ENCODE measurements around the gene FRMD8.
"Not testable (repeated sequence)": the region's sequence is repeated elsewhere in the genome, so short reads cannot be mapped to it uniquely, and the experiment has no call there.

Gene FRMD8

DNA sequence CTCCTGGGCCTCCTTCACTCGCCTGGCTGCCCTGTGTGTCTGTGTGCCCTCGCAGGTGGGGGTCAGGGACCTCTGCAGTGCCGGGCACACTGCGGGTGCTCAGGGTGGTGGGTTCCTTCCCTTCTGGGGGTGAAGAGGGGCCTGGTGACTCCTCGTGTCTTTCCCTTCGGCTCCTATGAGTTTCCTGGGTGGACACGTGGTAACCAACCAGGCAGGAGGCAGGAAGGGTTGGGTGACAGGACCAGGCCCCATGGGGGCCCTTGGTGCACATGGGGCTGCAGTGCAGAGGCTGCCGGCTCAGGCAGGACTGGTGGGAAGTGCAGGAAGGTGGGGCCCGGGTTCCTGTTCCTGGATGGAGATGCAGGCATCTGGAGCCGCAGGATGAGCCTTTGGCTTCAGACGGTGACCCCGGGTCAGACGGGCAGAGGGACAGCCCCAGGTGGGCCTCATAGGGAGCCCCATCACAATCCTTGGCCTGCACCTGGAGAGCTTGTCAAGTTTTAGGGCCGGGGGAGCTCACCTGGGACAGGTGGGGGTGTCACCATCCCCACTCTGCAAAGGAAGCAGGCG is 9.6 kb downstream of the FRMD8 start:
- no peak for DNase-seq

DNA sequence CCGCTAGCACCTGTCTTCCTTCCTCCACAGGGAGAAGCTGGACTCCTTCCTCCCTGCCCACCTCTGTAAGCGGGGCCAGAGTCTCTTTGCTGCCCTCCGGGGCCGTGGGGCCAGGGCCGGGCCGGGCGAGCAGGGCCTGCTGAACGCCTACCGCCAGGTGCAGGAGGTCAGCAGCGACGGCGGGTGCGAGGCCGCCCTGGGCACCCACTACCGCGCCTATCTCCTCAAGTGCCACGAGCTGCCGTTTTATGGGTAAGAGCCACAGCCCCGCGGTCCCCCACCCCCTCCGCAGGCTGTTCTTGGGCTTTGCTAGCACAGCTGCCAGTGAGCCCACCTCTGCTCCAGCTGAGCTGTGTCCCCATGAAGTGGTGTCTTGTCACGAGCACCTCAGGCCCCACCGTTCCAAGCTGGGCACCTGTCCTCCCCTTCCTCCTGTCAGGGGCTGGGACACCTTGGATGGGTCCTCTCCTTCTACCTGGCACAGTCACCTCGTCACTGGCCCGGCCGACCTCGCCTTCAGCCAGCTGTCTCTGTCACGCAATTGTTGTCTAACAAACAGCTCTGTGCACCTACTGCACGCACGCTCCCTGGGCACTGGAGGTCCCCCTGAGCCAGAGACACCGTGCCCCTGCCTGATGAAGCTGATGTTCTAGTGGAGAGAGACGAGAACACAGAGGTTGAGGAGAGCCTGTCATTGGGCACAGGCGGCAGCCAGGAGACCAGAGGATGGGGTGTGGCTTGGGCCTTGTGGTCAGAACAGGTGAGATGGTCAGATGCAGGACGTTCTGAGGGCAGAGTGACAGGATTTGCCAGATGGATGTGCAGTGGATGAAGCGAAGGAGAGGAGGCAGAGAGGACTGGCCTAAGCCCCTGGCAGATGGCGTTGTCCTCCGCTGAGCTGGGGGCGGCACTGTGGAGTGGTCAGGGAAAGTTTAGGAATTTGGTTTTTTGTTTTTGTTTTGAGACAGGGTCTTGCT is 10.6 kb downstream of the FRMD8 start:
- no peak for DNase-seq

DNA sequence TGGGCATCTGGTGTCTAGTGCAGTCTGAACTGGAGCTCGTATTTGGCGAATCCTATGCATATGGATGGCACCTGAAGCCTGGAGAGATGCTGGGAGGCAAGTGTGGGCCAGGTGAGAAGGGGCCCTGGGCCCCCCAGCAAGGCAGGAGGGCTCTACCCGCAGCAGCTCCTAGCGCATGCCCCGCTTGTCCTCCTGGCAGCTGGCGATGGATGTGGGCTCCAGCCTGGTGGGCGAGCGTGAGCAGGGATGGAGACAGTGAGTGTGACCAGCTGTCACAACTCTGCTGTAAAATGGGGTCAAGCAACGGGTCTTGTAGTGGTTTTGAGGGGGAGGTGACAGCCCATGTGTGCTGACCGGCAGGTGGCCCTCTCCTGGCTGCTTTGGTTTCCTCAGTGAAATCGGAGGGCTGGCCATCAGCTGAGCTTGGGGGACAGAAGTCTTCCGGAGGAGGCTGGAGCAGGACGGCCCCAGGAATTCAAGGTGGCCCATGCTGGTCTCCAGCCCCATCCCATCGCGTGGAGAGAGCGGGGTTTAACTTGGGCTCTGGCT is 12.0 kb downstream of the FRMD8 start:
- DNase-seq = no peak

DNA sequence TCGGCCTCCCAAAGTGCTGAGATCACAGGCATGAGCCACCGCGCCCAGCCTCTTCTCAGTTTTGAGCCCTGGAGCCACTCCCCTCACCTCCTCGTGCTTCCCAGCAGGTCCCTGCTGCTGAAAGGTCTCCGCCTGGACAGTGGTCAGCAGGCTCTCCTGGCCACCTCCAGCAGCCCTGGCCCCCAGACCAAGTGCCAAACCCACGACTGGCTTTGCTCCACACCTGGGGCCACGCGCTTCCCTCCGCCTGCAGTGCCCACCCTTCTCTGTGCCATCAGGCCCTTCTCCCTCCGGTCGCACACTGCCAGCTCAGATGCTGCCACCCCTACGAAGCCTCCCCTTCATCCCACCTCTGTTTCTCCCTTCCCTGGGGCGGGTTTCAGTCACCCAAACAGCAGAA is 12.8 kb downstream of the FRMD8 start:
- DNase-seq = no peak

DNA sequence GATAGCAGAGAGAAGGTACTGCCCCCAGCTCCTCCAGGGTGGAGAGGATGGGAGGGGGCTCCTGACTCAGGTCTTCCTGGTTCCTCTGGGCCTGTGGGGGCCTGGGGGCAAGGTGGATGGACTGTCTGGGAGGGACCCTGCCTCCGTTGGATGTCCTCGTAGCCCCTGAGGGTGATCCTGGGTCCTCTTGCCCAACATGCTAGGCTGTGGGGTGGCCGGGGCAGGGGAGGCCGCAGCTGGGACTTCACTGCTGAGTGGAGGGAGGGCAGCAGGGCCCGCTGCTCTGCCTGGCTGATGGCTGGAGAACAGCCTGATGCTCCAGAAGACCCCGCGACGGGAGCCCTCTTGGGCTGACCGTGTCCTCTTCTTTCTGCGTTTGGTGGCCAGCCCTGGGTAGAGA is 13.4 kb downstream of the FRMD8 start:
- no peak for DNase-seq

DNA sequence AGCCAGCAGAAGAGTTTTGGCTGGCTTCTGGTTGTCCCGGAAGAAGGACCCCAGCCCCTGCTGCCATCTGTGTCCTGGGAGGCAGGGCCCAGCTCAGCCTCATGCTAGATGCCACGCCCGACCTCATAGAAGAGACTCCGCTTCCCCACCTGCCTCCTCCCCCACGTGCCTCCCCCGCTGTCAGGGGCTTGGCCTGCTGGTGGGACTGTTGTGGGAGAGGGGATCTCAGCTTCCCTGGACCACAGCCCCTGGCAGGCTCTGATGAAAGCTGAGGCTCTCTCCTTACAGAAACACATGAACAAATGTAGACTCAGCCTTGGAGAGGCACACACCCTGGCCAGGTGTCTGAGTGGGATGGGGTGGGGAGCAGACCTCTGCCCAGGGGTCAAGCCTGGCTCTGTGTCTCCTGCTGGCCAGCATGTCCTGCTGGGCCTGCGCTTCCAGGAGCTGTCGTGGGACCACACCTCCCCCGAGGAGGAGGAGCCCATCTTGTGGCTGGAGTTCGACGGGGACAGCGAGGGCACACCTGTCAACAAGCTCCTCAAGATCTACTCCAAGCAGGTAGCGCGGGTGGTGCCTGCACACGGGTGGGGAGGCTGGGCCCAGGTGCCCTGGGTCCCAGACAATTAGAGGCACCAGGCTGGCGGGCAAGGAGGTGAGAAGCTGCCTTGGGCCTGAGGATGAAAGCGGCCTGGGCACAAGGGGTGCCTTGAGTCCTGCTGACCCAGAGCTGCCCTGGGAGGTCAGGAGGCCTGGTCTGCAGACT is 14.1 kb downstream of the FRMD8 start:
- DNase-seq = no peak

DNA sequence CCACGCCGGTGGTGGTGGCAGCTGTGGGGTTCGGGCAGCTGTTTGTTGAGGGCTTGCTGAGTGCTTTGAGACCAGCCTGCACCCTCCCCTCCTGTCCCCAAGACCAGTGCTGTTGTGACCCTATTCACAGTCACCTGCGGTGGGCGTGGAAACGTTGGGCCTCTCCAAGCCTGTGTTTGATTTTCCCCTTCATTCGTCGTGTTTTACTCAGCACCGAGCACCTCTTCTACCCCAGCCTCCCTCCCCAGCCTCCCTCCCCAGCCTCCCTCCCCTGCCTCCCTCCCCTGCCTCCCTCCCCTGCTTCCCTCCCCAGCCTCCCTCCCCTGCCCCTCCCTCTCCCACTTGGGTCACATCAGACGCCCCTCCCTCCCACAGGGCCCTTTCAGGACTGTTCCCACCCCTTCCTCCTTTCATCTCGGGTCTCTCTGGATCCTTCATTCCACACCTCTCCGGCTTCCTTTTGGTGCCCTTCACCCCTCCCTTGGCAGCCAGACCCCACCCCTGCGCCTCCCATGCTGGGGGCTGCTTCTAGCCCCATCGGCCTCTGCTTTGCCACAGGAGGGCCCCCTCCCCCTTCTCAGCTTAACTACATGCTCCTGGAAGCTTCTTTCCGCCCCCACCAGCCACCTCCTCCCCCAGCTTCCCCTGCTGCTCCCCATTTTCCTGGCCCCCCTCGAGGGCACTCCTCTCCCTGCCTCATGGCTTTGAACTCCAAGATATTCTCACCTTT is 14.8 kb downstream of the FRMD8 start:
- DNase-seq = peak; percentile 25

DNA sequence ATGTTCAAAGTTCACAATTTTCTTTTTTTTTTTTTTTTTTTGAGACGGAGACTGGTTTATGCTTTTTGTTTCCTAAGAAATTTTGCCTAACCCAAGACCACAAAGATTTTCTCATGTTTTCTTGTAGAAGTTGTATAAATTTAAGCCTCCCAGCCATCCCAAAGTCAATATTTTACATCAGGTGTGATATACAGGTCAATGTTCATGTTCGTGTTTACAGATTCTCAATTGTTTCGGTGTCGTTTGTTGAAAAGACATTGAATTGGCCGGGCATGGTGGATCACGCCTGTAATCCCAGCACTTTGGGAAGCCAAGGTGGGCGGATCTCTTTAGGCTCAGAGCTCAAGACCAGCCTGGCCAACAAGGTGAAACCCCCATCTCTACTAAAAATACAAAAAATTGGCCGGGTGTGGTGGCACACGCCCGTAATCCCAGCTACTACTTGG is 15.4 kb downstream of the FRMD8 start:
- no peak for DNase-seq

DNA sequence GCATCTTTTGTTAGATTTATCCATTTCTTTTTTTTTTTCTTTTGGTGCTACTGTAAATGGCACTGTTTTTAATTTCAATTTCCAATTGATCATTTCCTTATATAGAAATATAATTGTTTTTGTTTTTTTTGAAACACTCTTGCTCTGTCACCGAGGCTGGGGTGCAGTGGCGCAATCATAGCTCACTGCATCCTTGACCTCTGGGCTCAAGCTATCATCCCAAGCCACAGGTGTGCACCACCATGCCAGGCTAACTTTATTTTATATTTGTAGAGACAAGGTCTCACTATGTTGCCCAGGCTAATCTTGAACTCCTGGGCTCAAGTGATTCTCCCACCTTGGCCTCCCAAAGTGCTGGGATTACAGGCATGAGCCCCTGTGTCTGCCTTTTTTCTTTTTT is 16.4 kb downstream of the FRMD8 start:
- no peak for DNase-seq

DNA sequence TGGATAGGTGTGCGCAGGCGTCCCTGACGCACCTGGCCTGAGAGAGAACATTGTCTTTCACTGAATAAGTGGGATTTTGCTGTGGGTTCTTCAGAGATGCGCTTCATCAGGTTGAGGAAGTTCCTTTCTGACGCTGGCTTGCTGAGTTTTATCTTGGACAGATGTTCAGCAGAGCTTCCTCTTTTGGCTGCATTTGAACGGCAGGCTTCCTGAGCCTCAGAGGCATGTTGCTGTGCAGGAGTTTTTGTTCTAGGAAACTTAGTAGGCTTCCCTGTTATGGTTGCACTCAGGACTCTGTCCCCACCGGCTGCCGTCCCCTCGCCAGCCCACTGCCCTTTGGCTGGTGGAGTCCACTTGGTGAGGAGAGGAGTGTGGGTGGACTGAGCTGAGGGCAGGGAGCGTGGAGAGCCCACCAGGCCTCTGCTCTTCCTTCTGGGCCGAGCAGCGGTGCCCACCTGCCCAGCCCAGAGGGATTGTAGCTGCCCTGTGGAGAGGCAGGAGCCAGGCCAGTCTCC is 17.2 kb downstream of the FRMD8 start:
- DNase-seq = peak; percentile 96

DNA sequence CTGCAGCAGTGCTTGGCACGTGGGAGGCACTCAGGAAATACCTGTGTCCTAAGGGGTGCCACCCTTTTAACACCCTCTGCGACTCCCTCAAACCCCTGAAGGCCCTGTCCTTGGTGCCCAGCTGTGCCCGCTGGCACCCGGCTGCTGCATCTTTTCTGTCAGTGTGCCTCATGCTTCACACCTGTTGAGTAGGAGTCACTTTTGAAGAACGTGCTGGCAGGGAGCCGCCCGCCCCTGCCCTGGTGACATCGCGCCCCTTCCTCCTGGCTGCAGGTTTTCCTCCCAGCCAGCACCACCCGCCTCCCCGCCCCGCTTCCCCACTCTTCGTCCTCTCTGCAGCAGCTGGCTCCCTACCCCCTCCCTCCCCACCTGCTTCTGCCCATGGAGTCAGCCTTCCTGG is 17.8 kb downstream of the FRMD8 start:
- no peak for DNase-seq

DNA sequence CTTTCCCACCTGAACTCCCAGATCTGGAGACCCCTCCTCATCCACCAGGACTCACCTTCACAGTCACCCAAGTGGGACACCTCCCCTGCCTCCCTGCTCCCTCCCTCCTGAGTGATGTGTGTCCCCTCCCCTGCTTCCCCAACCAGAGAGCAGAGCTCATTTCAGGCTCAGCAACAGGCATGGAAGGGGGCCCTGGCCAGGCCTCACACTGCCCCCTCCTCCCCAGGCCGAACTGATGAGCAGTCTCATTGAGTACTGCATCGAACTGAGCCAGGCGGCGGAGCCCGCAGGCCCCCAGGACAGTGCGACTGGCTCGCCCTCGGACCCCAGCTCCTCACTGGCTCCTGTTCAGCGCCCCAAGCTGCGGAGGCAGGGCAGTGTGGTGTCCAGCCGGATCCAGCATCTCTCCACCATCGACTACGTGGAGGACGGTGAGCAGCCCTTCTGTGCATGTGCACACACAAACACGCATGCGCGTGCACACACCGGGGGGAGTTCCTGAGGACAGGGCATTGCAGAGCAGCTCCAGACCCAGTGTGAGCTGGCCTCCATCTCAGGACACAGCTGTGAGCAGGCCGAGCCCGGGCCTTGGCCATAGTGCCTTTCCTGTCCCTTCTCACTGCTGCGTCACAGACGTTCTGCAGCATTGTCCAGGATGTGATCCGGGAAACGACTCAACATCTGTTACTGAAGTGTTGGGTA is 18.4 kb downstream of the FRMD8 start:
- DNase-seq = no peak

DNA sequence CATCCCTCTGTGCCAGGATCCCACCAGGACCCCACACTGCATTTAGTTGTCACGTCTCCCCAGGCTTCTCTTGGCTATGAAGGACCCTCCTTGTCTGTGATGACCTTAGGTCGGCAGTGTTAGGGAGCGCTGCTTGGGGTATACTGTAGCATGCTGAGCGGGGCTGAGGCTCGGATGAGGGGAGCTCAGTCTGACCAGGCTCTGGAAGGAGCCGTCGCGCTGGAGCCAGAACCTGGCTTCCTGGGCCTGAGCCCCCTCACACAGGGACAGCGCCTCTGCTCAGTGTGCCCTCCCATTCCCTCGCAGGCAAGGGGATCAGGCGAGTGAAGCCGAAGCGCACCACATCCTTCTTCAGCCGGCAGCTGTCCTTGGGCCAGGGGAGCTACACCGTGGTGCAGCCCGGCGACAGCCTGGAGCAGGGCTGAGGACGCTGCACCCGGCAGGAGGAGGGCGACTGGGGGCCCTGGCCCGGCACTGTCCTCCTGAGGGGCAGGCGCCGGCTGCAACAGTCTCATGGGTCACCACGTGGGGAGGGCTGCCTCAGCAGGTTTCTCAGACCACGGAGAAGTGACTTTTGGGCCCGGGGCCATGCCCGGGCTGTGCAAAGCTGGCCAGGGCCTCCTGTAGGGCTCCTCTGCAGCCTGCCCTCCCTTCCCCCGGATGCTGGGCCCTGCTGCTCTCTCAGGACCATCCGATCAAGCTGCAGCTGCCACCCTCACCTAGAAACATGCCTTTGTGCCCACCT is 24.7 kb downstream of the FRMD8 start:
- no peak for DNase-seq

DNA sequence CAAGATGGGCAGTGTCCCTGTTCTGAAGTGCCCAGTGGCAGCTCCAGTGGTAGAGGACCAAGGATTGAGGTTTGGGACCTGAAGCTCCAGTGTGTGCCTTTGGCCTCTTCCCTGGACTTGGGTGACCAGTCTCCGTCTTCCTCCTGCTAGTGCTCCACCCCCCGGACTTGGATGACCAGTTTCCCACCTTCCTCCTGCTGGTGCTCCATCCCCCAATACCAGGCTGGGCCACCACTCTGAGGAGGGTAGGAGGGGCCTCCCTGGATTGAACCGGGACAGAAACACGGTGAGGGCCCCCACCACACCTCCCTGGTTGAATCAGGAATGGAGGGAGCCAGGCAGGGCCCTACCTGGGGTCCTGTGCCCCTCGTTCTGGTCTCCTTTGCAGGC is 25.2 kb downstream of the FRMD8 start:
- DNase-seq = no peak

DNA sequence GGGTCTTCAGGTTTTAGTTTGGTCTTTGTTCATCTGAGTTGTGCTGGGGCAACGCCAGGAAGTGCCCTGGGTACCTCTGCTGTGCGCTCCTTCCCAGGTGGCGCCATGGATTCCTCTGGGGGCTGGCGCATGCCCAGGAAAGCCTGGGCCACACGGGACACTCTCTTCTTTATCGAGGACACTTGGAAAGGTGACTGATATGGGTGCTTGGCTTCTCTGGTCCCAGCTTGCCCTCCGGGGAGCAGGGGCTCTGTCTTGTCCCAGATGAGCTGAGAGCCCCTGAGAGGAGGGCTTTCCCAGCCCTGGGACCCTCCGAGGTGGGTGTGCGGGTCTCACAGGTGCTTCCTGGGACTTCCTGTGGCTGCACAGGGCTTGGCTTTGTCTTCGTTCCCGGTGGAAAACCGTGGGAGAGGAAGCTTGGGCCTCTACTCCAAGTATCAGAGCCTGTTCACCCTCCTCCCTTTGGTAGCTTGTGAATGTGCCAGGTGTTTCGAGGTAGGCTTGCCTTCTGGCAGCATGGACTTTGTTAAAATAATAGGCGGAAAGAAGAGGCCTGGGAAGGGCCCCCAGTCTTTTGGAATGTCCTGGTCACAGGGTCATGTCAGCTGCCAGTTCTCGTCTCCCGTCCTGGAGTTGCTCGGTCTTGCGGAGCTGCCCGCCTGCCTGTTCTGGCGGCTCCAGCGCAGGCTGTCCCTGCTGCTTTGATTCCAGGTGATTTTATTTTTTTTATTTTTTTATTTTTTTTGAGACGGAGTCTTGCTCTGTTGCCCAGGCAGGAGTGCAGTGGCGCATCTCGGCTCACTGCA is 26.0 kb downstream of the FRMD8 start:
- no peak for DNase-seq

DNA sequence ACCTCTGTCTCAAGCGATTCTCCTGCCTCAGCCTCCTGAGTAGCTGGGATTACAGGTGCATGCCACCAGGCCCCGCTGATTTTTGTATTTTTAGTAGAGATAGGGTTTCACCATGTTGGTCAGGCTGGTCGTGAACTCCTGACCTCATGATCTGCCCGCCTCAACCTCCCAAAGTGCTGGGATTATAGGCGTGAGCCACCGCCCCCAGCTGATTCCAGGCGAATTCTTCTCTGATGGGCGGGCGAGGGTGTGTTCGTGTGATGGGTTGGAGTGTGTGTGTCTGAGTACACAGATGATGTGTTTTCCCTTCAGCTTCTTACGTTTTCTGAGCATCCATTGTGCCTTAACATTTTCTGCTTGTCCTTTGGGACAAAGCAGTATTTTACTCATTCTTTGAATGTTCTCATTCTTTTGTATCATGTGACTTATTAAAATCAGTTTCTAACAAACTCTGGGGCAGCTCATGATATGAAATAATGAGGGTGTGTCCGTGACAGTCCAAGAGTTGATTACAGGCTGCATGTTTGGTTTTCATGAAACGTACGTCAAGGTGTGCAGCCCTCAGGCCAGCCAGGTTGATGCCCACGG is 26.7 kb downstream of the FRMD8 start:
- not testable (repeated sequence) for DNase-seq

DNA sequence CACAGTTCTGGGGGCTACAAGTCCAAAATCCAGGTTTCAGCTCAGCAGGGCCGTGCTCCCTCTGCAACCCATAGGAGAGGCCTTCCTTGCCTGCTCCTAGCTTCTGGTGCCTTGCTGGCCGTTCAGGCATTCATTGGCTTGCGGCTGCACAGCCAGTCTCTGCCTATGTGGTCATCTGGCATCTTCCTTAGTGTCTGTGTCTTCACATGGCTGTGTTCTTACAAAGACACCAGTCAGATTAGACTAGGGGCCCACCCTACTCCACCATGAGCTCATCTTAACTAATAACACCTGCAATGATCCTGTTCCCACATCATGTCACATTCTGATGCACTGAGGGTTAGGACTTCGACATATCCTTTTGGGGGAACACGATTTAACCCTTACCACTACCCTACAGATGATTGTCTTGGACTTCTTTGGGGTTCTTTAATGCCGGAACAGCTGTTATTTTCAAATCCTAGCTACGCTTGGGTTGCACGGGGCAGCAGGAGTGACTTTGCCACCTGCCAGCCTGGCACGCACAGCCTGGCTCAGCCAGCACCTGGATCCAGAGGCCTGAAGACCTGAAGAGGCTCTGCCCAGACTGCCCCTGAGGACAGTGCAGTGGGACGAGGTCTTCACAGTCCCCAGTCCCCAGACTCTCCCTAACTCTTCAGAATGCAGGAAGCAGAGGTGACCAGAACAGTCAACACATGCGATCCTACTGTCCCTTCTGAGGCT is 28.5 kb downstream of the FRMD8 start:
- DNase-seq = no peak

DNA sequence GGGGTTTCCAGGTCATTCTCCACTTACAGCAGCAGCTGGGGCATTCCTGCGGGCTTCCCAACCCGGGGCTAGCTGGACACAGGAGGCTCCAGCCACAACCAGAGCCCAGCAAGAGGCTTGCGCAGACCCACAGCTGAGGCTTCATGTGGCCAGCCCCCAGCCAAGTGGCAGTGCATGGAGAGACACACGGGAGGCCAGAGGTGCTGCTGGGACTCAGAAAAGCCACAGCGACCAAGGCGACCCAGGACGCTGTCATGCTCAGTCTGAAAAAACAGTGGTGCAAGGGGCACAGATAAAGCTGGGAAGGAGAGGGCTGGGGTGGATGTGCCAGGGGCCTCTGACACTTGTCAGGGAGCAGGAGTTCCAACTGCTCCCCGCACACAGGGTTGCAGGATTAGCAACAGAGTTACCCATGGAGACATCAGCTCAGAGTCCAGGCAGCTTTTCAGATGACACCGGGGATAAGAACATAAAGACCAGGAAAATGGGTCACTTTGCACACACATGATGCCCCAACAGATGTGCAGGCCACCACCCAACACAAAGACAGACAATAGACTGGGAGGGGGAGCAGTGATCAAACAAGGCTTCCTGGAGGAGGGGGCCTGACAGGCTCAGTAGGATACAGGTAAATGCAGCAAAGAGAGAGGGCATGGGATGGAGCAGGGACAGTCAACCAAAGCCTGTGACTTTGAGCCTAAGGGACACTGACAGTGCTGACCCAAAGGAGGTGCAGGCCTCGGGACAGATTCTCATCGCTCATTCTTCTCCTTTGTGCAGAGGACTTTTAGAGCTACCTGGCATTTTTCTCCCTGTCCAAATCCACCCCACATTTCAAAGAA is 29.3 kb downstream of the FRMD8 start:
- no peak for DNase-seq

Data from hematopoietic multipotent progenitor cell treated with erythropoietin and hydrocortisone succinate and interleukin-3 and kit ligand, for 4 days (in vitro differentiated cells).